SK-N-SH (cell line): ENCODE data around the gene CALCOCO2. TPM values are rescaled to one million over a fixed set of nuclear protein-coding genes. Genes with fewer than 3 reads are reported as not detected.

ENCODE experiments used
- CTCF ChIA-PET: fragments of 300-600, 350-600 bp; formaldehyde crosslinking; extraction: SDS; loops from one replicate; lab custom pipeline; 2021; lab: Yijun Ruan, JAX
- POLR2A ChIA-PET: fragments of 350-600 bp; sonication (Branson Sonifier 250); formaldehyde crosslinking; extraction: SDS; loops from one replicate; lab custom pipeline; 2020; ENCODE audit warnings: antibody characterized with exemption, inconsistent platforms; lab: Yijun Ruan, JAX
- DNase-seq: peaks from one replicate; pipeline ENCODE4 v3.0.0; 2012
- H2AFZ ChIP-seq: fragments of 200-600 bp; sonication (generic); 2 replicates; pipeline ENCODE4 v1.8.1; 2016; ENCODE audit warnings: antibody characterized with exemption, mild to moderate bottlenecking, low read depth
- H3F3A ChIP-seq: fragments of 200-600 bp; sonication (generic); replicated peaks from 2 replicates; pipeline ENCODE3; 2016; ENCODE audit warnings: antibody characterized with exemption, mild to moderate bottlenecking; ENCODE audit not compliant: insufficient read depth
- H3K27ac ChIP-seq, 2 experiments: fragments of 200-500 bp in 1 of 2; fragments of 200-600 bp in 1 of 2; sonication (Bioruptor generic) in 1 of 2; sonication (generic), shearing (Covaris generic) in 1 of 2; 2 replicates each; pipeline versions ENCODE4 v1.5.1 to v1.6.1; 2014 to 2016; ENCODE audit warnings: low read depth in 2 of 2, inconsistent platforms in 1 of 2, low read length in 1 of 2, mild to moderate bottlenecking in 1 of 2, mixed read lengths in 1 of 2
- H3K27me3 ChIP-seq: fragments of 200-600 bp; sonication (generic), shearing (Covaris generic); 2 replicates; pipeline ENCODE4 v1.6.1; 2016; ENCODE audit warnings: mixed run types; ENCODE audit not compliant: insufficient read depth
- H3K36me3 ChIP-seq, 2 experiments: fragments of 200-500 bp in 1 of 2; fragments of 200-600 bp in 1 of 2; sonication (Bioruptor generic) in 1 of 2; sonication (generic) in 1 of 2; replicated peaks in 1 of 2; 2 replicates each; pipeline versions ENCODE3 to v1.5.1; 2014 to 2016; ENCODE audit warnings: low read length in 1 of 2, mild to moderate bottlenecking in 1 of 2; ENCODE audit not compliant: insufficient read depth in 2 of 2, control insufficient read depth in 1 of 2
- H3K4me1 ChIP-seq, 2 experiments: fragments of 200-500 bp in 1 of 2; fragments of 200-600 bp in 1 of 2; sonication (Bioruptor generic) in 1 of 2; sonication (generic), shearing (Covaris generic) in 1 of 2; 2 replicates each; pipeline versions ENCODE4 v1.5.1 to v1.6.1; 2014 to 2016; ENCODE audit warnings: low read depth in 1 of 2, low read length in 1 of 2, mixed run types in 1 of 2; ENCODE audit not compliant: insufficient read depth in 2 of 2, control insufficient read depth in 1 of 2
- H3K4me2 ChIP-seq: fragments of 200-600 bp; sonication (generic), shearing (Covaris generic); 2 replicates; pipeline ENCODE4 v1.6.1; 2017; ENCODE audit warnings: mixed run types
- H3K4me3 ChIP-seq, 2 experiments: fragments of 200-500 bp in 1 of 2; fragments of 200-600 bp in 1 of 2; sonication (Bioruptor generic) in 1 of 2; sonication (generic), shearing (Covaris generic) in 1 of 2; 2 replicates each; pipeline versions ENCODE4 v1.5.1 to v1.8.1; 2014 to 2016; ENCODE audit warnings: low read depth in 2 of 2, inconsistent platforms in 1 of 2, low read length in 1 of 2, mild to moderate bottlenecking in 1 of 2, mixed read lengths in 1 of 2, moderate library complexity in 1 of 2
- H3K79me2 ChIP-seq: fragments of 200-600 bp; sonication (generic); 2 replicates; pipeline ENCODE4 v1.8.1; 2017; ENCODE audit warnings: mild to moderate bottlenecking; ENCODE audit not compliant: insufficient read depth
- H3K9ac ChIP-seq: fragments of 200-600 bp; sonication (generic); 2 replicates; pipeline ENCODE4 v1.6.1; 2017; ENCODE audit warnings: mixed run types
- H3K9me2 ChIP-seq: fragments of 200-600 bp; sonication (generic); 2 replicates; pipeline ENCODE4 v1.6.1; 2017; ENCODE audit warnings: mixed run types
- H3K9me3 ChIP-seq: fragments of 200-600 bp; sonication (generic); 2 replicates; pipeline ENCODE4 v1.6.1; 2017; ENCODE audit warnings: mixed run types, mild to moderate bottlenecking, moderate library complexity
- H4K20me1 ChIP-seq: fragments of 200-600 bp; sonication (generic); 2 replicates; pipeline ENCODE4 v1.6.1; 2017; ENCODE audit warnings: mild to moderate bottlenecking, mixed run types; ENCODE audit not compliant: insufficient read depth
- ELF1 ChIP-seq: IDR thresholded peaks from 2 replicates; pipeline ENCODE4 v1.4.0; 2012
- EZH2phosphoT487 ChIP-seq: fragments of 200-600 bp; sonication (generic); IDR thresholded peaks from 2 replicates; pipeline ENCODE4 v1.6.1; 2017; ENCODE audit warnings: low read depth, mixed run types, mild to moderate bottlenecking, antibody characterized with exemption, moderate library complexity, borderline replicate concordance
- FOXM1 ChIP-seq: IDR thresholded peaks from 2 replicates; pipeline ENCODE4 v1.4.0; 2012; ENCODE audit warnings: low read depth, mild to moderate bottlenecking
- JUND ChIP-seq: IDR thresholded peaks from 2 replicates; pipeline ENCODE4 v1.4.0; 2012
- NRF1 ChIP-seq: IDR thresholded peaks from 2 replicates; pipeline ENCODE4 v1.6.1; 2012; ENCODE audit warnings: low read depth, mild to moderate bottlenecking, low read length
- RAD21 ChIP-seq: IDR thresholded peaks from 2 replicates; pipeline ENCODE4 v1.6.1; 2012; ENCODE audit warnings: mild to moderate bottlenecking, low read length
- RFX5 ChIP-seq: IDR thresholded peaks from 2 replicates; pipeline ENCODE4 v1.6.1; 2012; ENCODE audit warnings: mild to moderate bottlenecking, improper control_type of control experiment, low read length
- SMC3 ChIP-seq: IDR thresholded peaks from 2 replicates; pipeline ENCODE4 v1.6.1; 2012; ENCODE audit warnings: low read depth, low read length, improper control_type of control experiment
- YY1 ChIP-seq: IDR thresholded peaks from 2 replicates; pipeline ENCODE4 v1.4.0; 2012; ENCODE audit warnings: low read depth, mild to moderate bottlenecking
- WGBS: methylation state at CpG from one replicate; pipeline ENCODE4 v1.1.6; 2017; ENCODE audit warnings: low lambda C conversion rate; 5-methylcytosine and 5-hydroxymethylcytosine counted together
- polyA plus RNA-seq, 3 experiments: library from polyadenylated mRNA; depleted of rRNA; stranded (reverse); fragments of >200 nt; gene quantifications; 2 replicates each; pipeline ENCODE4 v1.2.3, GENCODE V29; 2012
- TF ChIP-seq, protein P1 (sequence below): IDR thresholded peaks from 2 replicates; pipeline ENCODE4 v1.4.0; 2012; ENCODE audit warnings: low read depth, borderline replicate concordance
- TF ChIP-seq, protein P2 (sequence below): fragments of 200-600 bp; sonication (generic); IDR thresholded peaks from 2 replicates; pipeline ENCODE4 v1.6.1; 2017; ENCODE audit warnings: antibody characterized with exemption, mild to moderate bottlenecking, moderate library complexity
- TF ChIP-seq, protein P3 (sequence below): fragments of 150-350 bp; IDR thresholded peaks from 2 replicates; pipeline ENCODE4 v1.6.1; 2016; ENCODE audit warnings: mild to moderate bottlenecking, low read depth, low read length
- TF ChIP-seq, protein P4 (sequence below): IDR thresholded peaks from 2 replicates; pipeline ENCODE4 v1.4.0; 2012; ENCODE audit warnings: low read depth
- TF ChIP-seq, protein P5 (sequence below): IDR thresholded peaks from 2 replicates; pipeline ENCODE4 v1.4.0; 2012; ENCODE audit warnings: low read depth, borderline replicate concordance

CALCOCO2 gene
- polyA plus RNA-seq, 1 of the 3 experiments (the other 2 are of a cell fraction) = 49.9 TPM

DNA sequence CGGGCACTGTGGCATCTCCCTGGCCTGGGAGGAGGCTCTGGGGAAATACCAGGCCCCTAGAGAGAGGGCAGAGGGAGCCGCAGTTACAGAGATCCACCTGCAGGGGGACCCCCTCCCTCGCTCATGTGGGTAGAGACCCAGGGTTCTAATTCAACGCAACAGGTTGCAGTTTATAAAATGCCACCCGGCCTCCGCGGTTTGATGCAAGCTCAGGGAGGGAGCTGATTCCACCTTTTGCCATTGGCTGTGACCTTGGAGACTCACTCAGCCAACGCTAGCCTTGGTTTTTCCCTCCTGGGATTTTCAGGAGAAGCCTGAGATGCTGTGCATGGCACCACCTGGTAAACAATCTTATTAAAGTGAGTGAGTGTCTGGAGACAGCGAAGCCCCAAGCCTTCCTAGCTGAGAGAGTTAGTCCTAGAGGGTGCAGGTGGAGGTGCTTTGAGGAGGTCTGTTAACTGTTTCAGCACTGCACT is 25.9 kb upstream of the CALCOCO2 start:
- H3K27ac ChIP-seq = no peak overlapping the region
- H3K4me3 ChIP-seq = peak overlapping the region in 1 of 2 experiments; percentile 15; a peak in 1 of 4 replicates
- peak overlapping the region; percentile 87; the same call in 1 of the 2 replicates for H2AFZ ChIP-seq
- no peak overlapping the region for H3K9ac ChIP-seq
- CTCF ChIA-PET = interaction anchor here (0.6 to 26.7 kb wide), 44 partner anchors 9 to 496 kb away, joined by 3 to 1196 read pairs (median 5); partner anchors contain the start of genes ATP5MC1, CALCOCO2, PRAC1 and PRAC2
- H3K9me3 ChIP-seq = no peaks in the 10 kb centered on the region
- H3K36me3 ChIP-seq = no peaks in the 10 kb centered on the region
- peak; percentile 88 for DNase-seq
- peak overlapping the region; percentile 25; the same call in 1 of the 2 replicates for H3K4me2 ChIP-seq
- no peaks in the 10 kb centered on the region for H3K79me2 ChIP-seq
- peaks cover 11% of the 10 kb centered on the region for H3F3A ChIP-seq
- TF ChIP-seq NRF1 (no peak), RAD21 (peak; percentile 95), RFX5 (0 out of 2 replicates have a peak, but pooled peaks have one; percentile 26), FOXM1 (no peak), SMC3 (peak; percentile 89), YY1 (no peak), JUND (no peak), EZH2phosphoT487 (no peak), ELF1 (no peak)
- TF ChIP-seq, protein P1, sequence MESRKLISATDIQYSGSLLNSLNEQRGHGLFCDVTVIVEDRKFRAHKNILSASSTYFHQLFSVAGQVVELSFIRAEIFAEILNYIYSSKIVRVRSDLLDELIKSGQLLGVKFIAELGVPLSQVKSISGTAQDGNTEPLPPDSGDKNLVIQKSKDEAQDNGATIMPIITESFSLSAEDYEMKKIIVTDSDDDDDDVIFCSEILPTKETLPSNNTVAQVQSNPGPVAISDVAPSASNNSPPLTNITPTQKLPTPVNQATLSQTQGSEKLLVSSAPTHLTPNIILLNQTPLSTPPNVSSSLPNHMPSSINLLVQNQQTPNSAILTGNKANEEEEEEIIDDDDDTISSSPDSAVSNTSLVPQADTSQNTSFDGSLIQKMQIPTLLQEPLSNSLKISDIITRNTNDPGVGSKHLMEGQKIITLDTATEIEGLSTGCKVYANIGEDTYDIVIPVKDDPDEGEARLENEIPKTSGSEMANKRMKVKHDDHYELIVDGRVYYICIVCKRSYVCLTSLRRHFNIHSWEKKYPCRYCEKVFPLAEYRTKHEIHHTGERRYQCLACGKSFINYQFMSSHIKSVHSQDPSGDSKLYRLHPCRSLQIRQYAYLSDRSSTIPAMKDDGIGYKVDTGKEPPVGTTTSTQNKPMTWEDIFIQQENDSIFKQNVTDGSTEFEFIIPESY = no peak
- TF ChIP-seq, protein P2, sequence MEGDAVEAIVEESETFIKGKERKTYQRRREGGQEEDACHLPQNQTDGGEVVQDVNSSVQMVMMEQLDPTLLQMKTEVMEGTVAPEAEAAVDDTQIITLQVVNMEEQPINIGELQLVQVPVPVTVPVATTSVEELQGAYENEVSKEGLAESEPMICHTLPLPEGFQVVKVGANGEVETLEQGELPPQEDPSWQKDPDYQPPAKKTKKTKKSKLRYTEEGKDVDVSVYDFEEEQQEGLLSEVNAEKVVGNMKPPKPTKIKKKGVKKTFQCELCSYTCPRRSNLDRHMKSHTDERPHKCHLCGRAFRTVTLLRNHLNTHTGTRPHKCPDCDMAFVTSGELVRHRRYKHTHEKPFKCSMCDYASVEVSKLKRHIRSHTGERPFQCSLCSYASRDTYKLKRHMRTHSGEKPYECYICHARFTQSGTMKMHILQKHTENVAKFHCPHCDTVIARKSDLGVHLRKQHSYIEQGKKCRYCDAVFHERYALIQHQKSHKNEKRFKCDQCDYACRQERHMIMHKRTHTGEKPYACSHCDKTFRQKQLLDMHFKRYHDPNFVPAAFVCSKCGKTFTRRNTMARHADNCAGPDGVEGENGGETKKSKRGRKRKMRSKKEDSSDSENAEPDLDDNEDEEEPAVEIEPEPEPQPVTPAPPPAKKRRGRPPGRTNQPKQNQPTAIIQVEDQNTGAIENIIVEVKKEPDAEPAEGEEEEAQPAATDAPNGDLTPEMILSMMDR = peak; percentile 99
- TF ChIP-seq, protein P3, sequence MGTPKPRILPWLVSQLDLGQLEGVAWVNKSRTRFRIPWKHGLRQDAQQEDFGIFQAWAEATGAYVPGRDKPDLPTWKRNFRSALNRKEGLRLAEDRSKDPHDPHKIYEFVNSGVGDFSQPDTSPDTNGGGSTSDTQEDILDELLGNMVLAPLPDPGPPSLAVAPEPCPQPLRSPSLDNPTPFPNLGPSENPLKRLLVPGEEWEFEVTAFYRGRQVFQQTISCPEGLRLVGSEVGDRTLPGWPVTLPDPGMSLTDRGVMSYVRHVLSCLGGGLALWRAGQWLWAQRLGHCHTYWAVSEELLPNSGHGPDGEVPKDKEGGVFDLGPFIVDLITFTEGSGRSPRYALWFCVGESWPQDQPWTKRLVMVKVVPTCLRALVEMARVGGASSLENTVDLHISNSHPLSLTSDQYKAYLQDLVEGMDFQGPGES = no peak
- TF ChIP-seq, protein P4, sequence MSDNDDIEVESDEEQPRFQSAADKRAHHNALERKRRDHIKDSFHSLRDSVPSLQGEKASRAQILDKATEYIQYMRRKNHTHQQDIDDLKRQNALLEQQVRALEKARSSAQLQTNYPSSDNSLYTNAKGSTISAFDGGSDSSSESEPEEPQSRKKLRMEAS = peak; percentile 40; the same call in 1 of the 2 replicates
- TF ChIP-seq, protein P5, sequence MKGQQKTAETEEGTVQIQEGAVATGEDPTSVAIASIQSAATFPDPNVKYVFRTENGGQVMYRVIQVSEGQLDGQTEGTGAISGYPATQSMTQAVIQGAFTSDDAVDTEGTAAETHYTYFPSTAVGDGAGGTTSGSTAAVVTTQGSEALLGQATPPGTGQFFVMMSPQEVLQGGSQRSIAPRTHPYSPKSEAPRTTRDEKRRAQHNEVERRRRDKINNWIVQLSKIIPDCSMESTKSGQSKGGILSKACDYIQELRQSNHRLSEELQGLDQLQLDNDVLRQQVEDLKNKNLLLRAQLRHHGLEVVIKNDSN = no peak
- under 1% methylated on average over 9 of the region's 9 CpGs for WGBS
- H3K27me3 ChIP-seq = peaks cover 29% of the 10 kb centered on the region
- peaks cover 0 to 18% of the 10 kb centered on the region in 2 experiments; a peak in 2 of 4 replicates for H3K4me1 ChIP-seq
- H3K9me2 ChIP-seq = no peaks in the 10 kb centered on the region
- POLR2A ChIA-PET = interaction anchor here (1.1 kb wide), 1 partner anchor 74 kb away, joined by 3 read pairs; no protein-coding TSS in a partner anchor
- no peaks in the 10 kb centered on the region for H4K20me1 ChIP-seq
